ENCODE measurements around the gene CNTNAP5. TPM values are rescaled to one million over a fixed set of nuclear protein-coding genes. Genes with fewer than 3 reads are reported as not detected.

Gene CNTNAP5
- total and polyA plus RNA-seq, 2 of the 4 experiments (the other 2 are of a cell fraction): not detected

- Histone ChIP-seq H3K23ac (ENCODE audit: low read depth, low read length) (no peak overlapping the region), H3K4ac (ENCODE audit: low read depth, low read length) (no peak overlapping the region), H4K91ac (ENCODE audit: insufficient read depth, low read depth, low read length) (no peak overlapping the region), H3K4me1 (ENCODE audit: control insufficient read depth, insufficient read depth, low read length) (no peaks in the 10 kb centered on the region), H3K14ac (replicated peaks; ENCODE audit: low read depth, low read length) (no peak overlapping the region), H3K18ac (ENCODE audit: low read depth, low read length) (no peak overlapping the region), H2BK5ac (ENCODE audit: low read depth, low read length, poor library complexity, severe bottlenecking) (no peak overlapping the region), H3K36me3 (ENCODE audit: control insufficient read depth, insufficient read depth, low read length) (no peaks in the 10 kb centered on the region), H4K20me1 (ENCODE audit: insufficient read depth, low read length) (no peaks in the 10 kb centered on the region), H3K79me1 (ENCODE audit: low read depth in 1 of 2, low read length in 2 of 2) (no peaks in the 10 kb centered on the region), H3K27ac (ENCODE audit: insufficient read depth, low read length) (no peak overlapping the region), H2AFZ (replicated peaks; ENCODE audit: low read length, poor library complexity) (no peak overlapping the region), H3K9me1 (ENCODE audit: insufficient read depth, low read length) (no peaks in the 10 kb centered on the region), H2AK5ac (ENCODE audit: low read depth, low read length) (no peak overlapping the region), H2BK120ac (ENCODE audit: low read depth, low read length) (no peak overlapping the region), H2BK20ac (ENCODE audit: low read depth, low read length) (no peak overlapping the region), H3K56ac (ENCODE audit: extremely low read depth, insufficient read depth, low read length) (no peak overlapping the region), H3K27me3 (ENCODE audit: control insufficient read depth, insufficient read depth, low read length) (no peaks in the 10 kb centered on the region), H4K8ac (ENCODE audit: low read depth in 2 of 2, low read length in 2 of 2) (no peak overlapping the region), H3K9me3 (ENCODE audit: control insufficient read depth, insufficient read depth, low read length) (peaks cover 9% of the 10 kb centered on the region; the same call in 1 of the 2 replicates), H3K9ac (ENCODE audit: low read depth, low read length) (no peak overlapping the region), H2BK15ac (ENCODE audit: low read depth, low read length) (no peak overlapping the region), H4K5ac (ENCODE audit: low read depth, low read length) (no peak overlapping the region), H3K4me3 (ENCODE audit: insufficient read depth, low read depth, low read length) (no peak overlapping the region), H2AK9ac (replicated peaks; ENCODE audit: low read depth, low read length, poor library complexity) (no peak overlapping the region), H3K4me2 (ENCODE audit: low read depth, low read length) (no peak overlapping the region)
- DNase-seq (no peak), ATAC-seq (ENCODE audit: low read depth) (no peak)
- no TSS peak for BruUV-seq (replicated peaks)
- ChIA-PET POLR2A (ENCODE audit: unreplicated experiment) (no interaction called here), CTCF (no interaction called here)
- dilution Hi-C loops (cut with HindIII; ENCODE audit: low sequenced_read_pairs, unreplicated experiment): no loop called here
- TF ChIP-seq MAFK (IDR thresholded peaks at IDR 0.05; ENCODE audit: low read depth, low read length): no peak
- no peak for TF ChIP-seq CHD1 (IDR thresholded peaks at IDR 0.05; ENCODE audit: low read depth, low read length)
- no peak for TF ChIP-seq ELK1 (IDR thresholded peaks at IDR 0.05; ENCODE audit: borderline replicate concordance, low read depth, low read length)
- no peak for TF ChIP-seq FOS (IDR thresholded peaks at IDR 0.05; ENCODE audit: low read depth, low read length)
- no peak for TF ChIP-seq RFX5 (IDR thresholded peaks at IDR 0.05; ENCODE audit: low read depth, low read length)
- no peak for TF ChIP-seq CEBPB (IDR thresholded peaks at IDR 0.05; ENCODE audit: low read depth, low read length)
- no peak for TF ChIP-seq NFE2L2 (IDR thresholded peaks at IDR 0.05; ENCODE audit: low read depth, low read length)
- TF ChIP-seq SMC3 (IDR thresholded peaks at IDR 0.05; ENCODE audit: low read depth, low read length): no peak
- no peak for TF ChIP-seq RCOR1 (IDR thresholded peaks at IDR 0.05; ENCODE audit: insufficient replicate concordance, low read length)
- TF ChIP-seq POLR2A (IDR thresholded peaks at IDR 0.05; ENCODE audit: low read depth, low read length): no peak
- TF ChIP-seq BHLHE40 (IDR thresholded peaks at IDR 0.05; ENCODE audit: low read depth, low read length): no peak
- in situ Hi-C loops (cut with MboI; ENCODE audit: low sequenced_read_pairs): no loop called here
- WGBS, 2 experiments (ENCODE audit: extremely low coverage in 2 of 2, insufficient read length in 1 of 2): no CpG with 5 or more reads among the region's 4 CpGs
- intact Hi-C loops (cut with micrococcal nuclease): no loop called here
These were observed 126.6 kb downstream of the CNTNAP5 start for GRCh38 chr2:124151691-124152090.

Measured in IMR-90 (cell line).